Midbrain (tissue), 1 donor: ENCODE results near the gene SATB1.

ENCODE experiments used
- DNase-seq: peaks from one replicate; lab custom pipeline; 2025; lab: John Stamatoyannopoulos, UW

Gene SATB1

DNA sequence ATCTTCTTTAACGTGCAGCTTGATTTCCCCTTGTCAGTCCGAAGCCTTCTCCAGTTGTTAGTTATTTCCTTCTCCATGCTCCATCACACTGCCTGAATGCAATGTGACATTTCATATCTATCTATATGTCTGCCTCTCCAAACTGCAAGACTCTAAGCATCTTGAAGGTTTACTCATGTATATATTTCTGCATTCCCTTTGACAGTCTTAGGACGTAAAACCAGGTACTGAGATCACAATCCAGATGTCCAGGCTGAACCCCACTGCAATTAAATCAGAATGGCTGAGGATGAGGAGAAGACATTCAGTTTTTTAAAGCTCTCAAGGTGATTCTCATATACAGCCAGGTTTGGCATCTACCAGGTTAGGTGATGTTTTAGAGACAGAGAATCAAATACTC, 6.1 kb upstream of the SATB1 start:
- no peak for DNase-seq

- no peak for DNase-seq
Measured at GRCh38 chr3:18428991-18429745, 4.0 kb upstream of the SATB1 start.

DNA sequence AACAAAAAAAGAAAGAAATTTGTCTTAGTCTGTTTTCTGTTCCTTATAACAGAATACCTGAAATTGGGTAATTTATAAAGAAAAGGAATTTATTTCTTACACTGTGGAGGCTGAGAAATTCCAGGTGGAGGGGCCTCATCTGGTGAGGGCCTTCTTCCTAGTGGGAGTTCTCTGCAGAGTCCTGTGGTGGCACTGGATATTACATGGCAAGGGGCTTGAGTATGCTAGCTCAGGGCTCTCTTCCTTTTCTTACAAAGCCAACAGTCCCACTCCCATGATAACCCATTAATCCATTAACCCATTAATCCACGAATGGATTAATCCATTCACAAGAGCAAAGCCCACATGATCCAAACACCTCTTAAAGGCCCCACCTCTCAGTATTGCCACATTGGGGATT, 2.9 kb upstream of the SATB1 start:
- DNase-seq: no peak

- no peak for DNase-seq
Measured at GRCh38 chr3:18426597-18427193, 1.6 kb upstream of the SATB1 start.

GRCh38 chr3:18425641-18426257, 610 bp upstream of the SATB1 start:
- DNase-seq: no peak

GRCh38 chr3:18424213-18424728, 868 bp downstream of the SATB1 start:
- DNase-seq: peak; percentile 36

DNA sequence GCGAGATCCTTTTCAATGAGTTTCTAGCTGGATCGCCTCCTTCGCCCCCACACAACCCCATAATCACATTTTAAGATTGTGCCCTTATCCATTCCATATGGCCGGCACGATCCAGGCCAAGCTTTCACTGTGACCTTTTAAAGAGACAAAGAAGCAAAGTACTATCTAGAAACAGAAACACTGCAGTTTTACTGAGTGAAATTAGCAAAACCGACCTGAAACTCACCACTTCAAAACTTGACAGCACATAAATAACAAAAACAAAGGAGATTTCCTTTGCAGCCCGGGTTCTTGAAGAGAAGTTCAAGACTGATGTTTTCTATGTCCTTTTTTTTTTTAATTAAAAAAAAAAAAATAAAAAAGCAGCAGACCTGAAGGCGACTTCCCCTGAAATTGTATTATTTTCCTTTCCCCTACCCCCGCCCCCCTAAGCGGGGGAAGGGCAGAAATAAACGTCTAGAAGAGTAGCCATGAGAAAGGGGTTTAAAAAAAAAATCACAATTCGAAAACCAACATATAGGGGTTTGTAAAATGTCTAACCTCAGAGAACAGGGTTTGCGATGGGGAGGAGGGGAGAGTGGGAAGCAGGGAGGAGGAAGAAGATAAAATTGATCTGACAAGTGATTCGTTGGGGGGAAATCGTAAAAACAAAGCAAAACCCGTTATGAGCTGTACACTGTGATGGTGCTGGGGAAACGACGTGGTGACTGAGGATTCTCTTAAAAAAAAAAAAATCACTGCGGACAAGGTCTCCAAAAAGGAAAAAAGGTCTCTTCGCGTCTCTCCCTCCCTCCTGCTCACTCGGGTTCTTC, 1.5 kb downstream of the SATB1 start:
- peak; percentile 68 for DNase-seq

DNA sequence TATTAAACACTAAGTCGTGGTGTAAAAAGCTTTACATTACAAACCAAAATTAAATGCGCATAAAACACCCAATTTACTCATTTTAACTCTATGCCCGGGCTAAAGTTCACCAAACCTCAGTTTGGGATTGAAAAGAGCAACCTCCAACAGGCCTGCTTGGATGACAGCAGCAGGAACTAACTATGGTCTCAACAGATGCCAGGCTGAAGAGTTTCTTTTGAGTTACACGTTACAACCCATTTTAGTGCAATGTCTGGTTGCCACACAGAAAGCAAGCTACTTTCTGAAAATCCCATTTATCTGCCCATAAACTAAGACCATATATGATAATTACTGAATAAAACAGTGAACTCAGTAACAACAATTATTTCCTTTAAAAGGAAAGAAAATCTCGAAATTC, 2.2 kb downstream of the SATB1 start:
- peak; percentile 52 for DNase-seq

DNA sequence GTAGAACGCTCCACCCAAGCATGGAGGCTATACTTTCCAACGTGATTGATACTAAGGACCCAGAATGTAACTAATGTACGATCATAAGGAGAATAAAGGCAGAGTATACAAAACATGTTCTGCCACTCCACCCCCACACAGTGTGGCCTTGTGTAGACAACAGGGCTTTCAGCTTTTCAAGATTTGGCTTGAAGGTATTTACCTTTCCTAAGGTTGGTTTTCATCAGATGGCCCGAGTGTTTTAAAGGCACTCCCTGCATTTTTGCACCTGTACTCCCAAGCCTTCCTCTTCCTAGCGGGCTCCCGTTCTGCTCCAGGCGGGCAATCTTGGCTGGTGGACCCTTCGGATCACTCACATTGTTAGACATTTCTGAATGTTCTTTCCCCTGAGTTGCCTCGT, 4.6 kb downstream of the SATB1 start:
- DNase-seq: no peak

DNA sequence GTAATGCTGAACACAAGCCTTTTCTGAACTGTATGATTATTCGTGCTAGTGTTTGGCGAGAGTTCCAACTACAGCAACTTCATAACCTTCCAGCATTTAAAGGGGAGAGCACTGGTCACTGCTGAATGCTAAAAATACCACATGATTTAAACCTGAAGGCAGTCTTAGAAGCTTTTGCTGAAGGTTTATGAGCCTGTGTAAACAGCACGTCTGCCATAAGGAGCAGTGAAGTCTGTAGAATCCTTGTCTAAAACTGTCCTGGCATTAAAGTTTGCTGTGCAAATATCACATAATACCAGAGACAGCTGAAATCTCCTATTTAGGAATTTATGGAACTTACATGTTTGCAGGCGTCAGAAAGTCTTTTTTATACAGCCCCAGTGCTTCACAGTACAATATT, 5.9 kb downstream of the SATB1 start:
- DNase-seq: no peak

DNA sequence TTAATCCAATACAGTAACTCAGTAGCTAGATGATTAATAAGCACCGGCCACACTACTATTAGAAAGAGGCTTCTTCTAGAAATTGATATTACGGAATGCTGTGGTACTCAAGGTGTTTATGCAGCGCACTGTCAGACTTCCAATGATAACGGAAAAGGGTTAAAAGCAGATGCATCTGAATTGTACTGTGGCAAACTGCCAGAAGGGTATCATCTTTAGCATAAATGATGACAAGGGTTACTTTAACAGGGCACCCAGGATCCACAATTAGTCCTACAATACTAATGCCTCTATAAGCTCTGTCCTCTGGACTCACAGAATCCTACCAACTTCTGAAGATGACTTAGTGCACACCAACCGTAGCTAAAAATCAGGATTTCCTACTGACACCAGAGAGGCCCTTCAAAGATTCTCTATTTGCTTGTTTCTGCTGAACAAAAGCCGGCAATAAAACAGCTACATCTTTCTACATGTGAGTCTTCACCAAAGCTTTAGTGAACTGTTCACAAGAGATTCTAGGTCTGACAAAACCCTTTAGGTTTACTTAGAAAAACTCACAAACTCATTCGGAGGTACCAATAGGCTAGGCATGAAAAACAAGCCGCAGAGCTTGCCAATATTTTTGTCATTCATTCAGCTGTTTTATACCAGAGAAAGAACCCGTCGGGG, 7.1 kb downstream of the SATB1 start:
- DNase-seq: no peak

DNA sequence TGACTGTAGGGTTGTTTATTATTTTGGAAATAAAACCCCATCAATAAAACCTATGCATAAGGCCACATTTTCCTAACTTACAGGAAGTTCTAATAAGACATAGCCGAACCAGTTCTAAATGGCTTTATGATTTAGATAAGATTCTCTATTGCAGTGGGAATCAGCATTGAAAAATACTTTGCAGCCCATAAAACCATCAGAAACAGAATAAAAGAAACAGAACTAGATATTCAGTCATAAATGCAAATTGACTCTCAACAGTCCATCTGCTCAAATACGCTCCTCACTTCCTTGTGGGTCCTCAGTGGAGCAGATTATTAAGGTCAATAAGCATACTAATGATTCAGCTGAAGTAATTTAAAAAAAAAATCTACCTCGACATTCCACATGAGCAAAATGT, 8.8 kb downstream of the SATB1 start:
- no peak for DNase-seq

DNA sequence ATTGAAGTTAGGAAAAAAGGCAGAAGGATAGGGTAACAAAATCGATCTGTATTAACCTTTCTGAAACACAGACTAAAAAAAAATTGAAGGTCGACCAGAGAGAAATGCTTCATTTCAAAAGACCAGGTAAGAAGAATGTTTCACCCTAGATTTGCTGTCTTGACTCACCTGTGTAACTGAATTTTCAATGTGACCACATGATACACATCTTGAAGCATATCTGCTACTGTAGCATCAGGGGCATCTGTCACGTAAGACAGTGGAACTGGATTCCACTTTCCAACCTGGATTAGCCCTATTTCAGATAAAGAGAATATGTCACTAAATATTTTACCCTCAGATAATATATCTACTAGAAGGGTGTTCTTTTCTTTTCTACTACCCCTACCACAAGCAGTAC, 9.3 kb downstream of the SATB1 start:
- no peak for DNase-seq

DNA sequence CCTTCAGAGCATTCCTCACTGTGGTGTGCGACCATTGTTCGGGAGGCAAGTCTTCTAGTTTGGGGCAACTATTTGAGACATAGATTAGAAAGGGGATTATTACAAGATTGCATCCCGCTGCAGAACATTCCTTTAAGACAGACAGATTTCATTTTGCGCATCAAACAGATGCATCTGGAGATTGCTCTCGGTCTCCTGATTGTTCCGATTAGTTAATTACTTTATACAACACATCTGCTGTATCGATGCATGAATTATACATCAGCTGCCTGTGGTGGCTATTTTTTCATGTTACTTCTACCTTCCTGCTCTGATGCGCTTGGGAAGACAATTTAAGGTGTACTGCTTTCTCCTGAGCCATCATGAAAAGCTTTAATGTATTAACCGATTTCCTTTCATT, 10.0 kb downstream of the SATB1 start:
- no peak for DNase-seq

DNA sequence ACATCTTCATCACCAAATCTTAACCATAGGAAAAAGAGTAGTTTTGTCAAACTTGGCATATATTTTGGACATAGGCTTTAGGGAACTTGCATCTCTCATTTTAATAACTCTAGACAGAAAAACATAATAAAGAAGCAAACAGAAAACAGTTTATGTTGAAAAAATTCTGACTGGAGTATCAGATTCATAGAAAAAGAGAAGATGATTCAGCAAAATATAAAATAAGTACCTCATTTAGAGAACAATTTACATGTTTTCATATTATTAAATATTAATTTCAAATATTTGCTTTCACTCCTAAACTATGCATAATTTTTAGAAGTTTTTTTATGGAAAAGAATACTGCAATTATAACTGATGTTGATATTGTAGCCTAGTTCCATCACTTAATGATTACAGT, 12.5 kb downstream of the SATB1 start:
- no peak for DNase-seq

- no peak for DNase-seq
Measured at GRCh38 chr3:18411541-18411940, 13.6 kb downstream of the SATB1 start.

- DNase-seq: no peak
Measured at GRCh38 chr3:18410205-18410604, 14.9 kb downstream of the SATB1 start.

- DNase-seq: no peak
Measured at GRCh38 chr3:18409266-18409665, 15.9 kb downstream of the SATB1 start.

GRCh38 chr3:18405141-18405540, 20.0 kb downstream of the SATB1 start:
- DNase-seq: no peak

DNA sequence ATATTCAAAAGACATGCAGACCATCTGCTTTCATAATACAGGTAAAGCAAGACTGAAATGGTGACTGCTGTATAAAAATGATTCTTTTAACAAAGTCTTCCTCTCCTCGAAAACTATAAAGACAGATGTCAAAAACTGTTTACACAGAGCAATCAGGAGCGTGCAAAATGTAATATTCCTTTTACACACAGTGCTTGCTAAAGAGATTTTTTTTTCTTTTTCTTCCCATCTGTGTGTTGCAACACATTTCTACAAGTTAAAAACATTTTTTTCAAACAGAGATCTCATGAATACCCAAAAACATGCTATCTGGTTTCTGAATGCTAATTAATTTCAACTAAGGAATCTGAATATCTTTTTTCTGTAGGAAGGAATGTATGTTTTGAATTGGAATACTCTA, 22.1 kb downstream of the SATB1 start:
- no peak for DNase-seq

GRCh38 chr3:18402239-18402799, 22.8 kb downstream of the SATB1 start:
- DNase-seq: no peak
